Kidney capillary endothelial cell (primary cell): Measurements from ENCODE around the gene HHIPL2.
A peak's percentile ranks its signal among the peaks of the same experiment; 100 is the strongest.

Experiments
- DNase-seq: peaks from one replicate; pipeline ENCODE4 v3.0.0-alpha.2; 2018; ENCODE audit warnings: low spot score

HHIPL2 gene

GRCh38 chr1:222547944-222548671 is at the start of gene HHIPL2:
TSS of gene HHIPL2 (minus strand) at chr1:222548104. CDS start at chr1:222548044, 60 bp downstream.
- no peak for DNase-seq

DNA sequence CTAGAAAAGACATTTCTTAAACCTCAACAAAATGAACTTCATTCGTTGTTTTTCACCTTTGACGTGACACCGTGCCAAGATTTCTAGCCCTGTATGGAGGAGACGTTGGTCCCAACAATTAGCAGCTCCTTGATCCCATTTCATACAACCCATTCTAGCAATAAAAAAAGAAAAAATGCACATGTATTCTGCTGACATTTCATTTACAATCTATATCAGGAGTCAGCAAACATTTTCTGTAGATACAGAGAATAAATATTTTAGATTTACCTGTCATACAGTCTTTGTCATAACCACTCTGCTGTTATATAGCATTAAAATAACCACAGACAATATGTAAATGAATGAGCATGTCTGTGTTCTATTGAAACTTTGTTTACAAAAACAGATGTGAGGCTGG is 48.8 kb upstream of the HHIPL2 start:
- DNase-seq: no peak

DNA sequence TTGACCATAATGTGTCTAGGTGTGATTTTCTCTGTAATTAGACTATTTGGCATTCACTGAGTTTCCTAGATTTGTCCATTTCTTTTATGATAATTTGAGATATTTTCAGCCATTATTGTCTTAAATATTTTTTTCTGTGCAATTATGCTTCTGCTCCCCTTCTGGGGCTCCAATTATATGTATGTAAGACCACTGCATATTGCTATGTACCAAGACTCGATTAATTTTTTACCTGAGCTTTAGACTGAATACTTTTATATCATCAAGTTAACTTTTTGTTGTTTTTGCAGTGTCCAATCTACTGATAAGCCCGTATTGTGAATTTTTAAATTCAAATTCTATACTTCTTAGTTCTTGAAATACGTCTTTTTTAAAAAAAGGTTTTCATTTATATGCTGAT is 46.9 kb upstream of the HHIPL2 start:
- no peak for DNase-seq

- DNase-seq: no peak
Observed at GRCh38 chr1:222592171-222592570, 44.3 kb upstream of the HHIPL2 start.

- peak; percentile 46 for DNase-seq
Observed at GRCh38 chr1:222589462-222590302, 41.8 kb upstream of the HHIPL2 start, which contains the start of gene TAF1A. TSS of gene TAF1A (minus strand) at chr1:222589933.

DNA sequence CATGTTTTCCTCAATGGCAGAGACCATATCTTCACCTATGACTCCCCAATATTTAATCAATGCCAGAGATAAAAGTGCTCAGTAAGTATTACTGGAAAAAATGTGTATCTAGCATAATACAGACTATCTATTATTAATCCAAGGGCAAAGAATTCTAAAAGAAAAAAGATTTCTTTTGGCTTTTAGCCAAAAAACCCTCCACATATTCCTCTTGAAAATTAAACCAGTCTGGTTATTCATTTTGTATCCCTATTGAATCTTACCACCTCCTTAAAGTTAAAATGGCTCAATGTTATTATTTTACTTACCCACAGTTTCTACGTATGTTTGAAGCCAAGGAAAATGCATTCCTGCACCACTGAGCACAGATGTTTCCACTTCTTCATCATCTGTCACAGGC is 40.2 kb upstream of the HHIPL2 start:
- DNase-seq: no peak

- no peak for DNase-seq
Observed at GRCh38 chr1:222586842-222587241, 38.9 kb upstream of the HHIPL2 start.

- DNase-seq: no peak
Observed at GRCh38 chr1:222583079-222583478, 35.2 kb upstream of the HHIPL2 start.

DNA sequence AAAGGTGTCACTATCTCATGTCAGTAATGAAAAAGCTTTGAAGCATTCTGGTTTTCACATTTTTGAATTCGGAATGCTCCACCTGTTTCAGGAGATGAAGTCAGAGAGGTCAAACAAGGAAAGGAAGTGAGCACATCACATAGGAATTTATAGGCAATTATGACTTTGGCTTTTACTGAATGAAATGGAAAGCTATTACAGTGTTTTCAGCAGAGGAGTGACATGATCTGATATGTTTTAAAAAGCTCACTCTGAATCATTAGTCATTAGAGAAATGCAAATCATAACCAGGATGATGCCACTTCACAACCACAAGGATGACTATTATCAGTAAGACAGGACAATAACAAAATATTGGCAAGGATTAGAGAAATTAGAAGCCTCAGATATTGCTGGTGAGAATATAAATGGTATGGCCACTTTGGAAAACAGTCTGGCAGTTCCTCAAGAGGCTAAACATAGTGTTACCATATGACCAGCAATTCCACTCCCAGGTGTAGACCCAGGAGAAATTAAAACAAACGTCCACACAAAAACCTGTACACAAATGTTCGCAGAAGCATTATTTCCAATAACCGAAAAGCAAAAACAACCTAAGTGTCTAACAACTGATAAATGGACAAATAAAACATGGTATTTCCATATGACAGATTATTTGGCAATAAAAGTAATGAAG is 34.3 kb upstream of the HHIPL2 start:
- peak; percentile 63 for DNase-seq

GRCh38 chr1:222579316-222579715 is 31.4 kb upstream of the HHIPL2 start:
- no peak for DNase-seq

GRCh38 chr1:222570837-222571236 is 22.9 kb upstream of the HHIPL2 start:
- no peak for DNase-seq

DNA sequence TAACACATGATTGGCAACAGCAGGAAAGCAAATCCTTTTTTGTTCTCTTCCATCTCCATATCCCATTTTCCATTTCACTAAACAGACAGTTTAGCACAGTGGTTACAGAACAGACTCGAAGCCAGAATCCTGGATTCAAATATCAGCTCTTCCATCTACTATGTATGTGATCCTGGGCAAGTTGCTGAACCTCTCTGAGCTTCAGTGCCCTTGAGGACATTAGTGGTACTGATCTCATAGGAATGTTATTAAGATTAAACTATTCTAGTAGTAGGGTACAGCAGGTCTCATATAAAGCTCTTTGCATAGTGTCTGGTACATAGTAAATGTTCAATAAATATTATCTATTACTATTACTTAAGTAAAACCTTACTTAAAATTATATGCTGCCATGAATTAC is 13.8 kb upstream of the HHIPL2 start:
- no peak for DNase-seq

GRCh38 chr1:222557574-222557973 is 9.7 kb upstream of the HHIPL2 start:
- no peak for DNase-seq

- no peak for DNase-seq
Observed at GRCh38 chr1:222557148-222557547, 9.2 kb upstream of the HHIPL2 start.

- no peak for DNase-seq
Observed at GRCh38 chr1:222555992-222556615, 8.2 kb upstream of the HHIPL2 start.

DNA sequence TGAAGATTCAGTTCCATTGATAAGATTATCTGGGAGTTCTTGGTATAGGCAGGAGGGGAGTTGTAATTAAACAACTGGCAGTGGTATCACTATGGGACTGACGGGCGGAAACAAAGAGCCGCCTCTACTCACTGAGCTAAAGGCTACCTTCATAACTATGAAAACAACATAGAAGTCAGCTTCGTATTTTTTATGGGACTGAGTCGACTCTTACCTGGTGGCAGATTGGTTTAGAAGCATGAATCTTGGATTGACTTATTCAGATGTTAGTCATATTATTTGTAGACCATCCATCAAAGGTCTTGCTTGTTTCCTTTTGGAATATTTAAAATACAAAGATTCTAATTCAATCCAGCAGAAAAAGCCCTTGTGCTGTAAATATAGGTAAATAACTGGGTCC is 6.3 kb upstream of the HHIPL2 start:
- DNase-seq: no peak

DNA sequence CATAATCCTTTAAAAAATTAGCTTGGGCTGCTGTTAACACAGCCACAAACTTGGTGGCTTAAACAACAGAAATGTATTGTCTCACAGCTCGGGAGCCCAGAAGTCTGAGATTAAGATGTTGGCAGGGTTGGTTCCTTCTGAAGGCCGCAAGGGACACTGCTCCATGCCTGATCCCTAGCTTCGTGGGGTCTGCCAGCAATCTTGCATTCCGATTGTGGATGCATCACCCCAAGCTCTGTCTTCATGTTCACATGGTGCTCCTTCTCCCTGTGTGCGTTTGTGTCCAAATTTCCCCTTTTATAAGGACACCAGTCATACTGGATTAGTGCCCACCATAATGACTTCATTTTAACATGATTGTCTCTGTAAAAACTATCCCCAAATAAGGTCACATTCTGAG is 5.0 kb upstream of the HHIPL2 start:
- no peak for DNase-seq

- DNase-seq: no peak
Observed at GRCh38 chr1:222547260-222547614, 667 bp downstream of the HHIPL2 start.

DNA sequence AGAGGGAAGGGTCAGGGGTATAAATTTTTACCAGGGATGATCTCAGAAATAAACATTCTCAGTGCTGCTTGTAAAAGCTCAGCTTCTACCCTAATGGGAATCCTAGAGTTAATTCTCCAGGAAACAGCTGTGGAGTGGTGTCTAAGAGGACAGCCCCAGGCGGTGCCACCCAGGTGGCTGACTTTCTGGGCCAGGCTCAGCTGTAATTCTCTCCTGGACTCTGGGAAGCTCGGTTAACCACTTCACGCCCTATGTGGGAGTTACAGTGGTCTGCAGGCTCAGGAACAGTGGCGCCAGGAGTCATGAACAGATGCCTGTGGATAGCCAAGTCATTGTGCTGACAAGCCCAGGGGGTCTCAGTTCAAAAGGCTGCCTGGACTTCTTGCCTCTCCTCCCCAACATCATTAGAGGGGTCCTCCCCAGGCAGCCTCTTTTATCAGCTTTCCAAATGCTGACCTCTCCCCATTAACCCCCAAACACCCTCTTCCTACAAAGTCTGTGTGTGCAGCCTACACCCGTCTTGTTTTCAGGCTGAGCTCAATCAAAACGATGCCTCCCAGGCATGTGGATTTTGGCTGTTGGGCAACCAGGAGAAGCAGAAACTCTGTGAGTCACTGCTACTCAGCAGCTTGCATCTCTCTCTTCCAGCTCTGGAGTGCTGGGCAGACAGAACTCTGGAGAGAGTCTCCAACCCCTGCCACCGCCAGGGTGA is 1.2 kb downstream of the HHIPL2 start:
- no peak for DNase-seq

- DNase-seq: no peak
Observed at GRCh38 chr1:222546091-222546490, 1.8 kb downstream of the HHIPL2 start.

DNA sequence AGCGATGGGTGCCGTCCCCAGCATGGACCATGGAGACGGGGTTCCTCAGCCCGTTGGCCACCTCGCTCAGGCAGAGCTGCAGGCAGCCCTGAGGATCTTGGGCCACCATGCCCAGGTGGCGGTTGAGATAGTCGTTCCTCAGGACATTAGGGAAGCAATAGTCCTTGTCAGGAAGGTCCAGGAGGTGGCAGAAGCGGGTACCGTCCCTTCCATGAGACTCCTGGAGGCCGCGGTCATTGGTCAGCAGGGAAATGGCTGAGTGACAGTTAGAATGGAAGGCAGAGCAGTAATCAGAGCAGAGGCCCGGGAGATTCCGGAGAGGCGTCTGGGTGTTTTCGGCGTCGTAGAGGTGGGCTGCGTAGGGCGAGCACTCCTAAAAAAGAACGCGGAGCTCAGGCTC is 4.1 kb downstream of the HHIPL2 start:
- DNase-seq: no peak

DNA sequence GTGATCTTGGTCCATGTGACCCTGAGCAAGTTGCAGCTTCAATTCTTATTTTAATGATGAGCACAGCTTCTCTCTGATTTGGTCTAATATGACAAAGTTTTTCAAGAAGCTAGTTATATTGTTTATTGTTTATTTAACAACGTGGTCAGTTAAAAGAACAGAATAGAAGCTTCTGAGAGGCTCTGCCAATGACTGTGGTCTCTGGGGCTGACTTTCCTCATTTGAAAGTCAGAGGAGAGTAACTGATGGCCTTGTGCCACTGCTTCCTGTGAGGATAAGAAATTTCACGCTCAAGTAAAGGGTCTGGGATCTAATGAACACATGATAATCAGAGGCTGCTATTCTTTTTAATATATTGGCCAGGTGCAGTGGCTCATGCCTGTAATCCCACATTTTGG is 7.3 kb downstream of the HHIPL2 start:
- DNase-seq: no peak
